ENCODE measurements around the gene CDK2AP2.
A peak's percentile ranks its signal among the peaks of the same experiment; 100 is the strongest.
"Not testable (repeated sequence)": the region's sequence is repeated elsewhere in the genome, so short reads cannot be mapped to it uniquely, and the experiment has no call there.

Gene CDK2AP2, protein sequence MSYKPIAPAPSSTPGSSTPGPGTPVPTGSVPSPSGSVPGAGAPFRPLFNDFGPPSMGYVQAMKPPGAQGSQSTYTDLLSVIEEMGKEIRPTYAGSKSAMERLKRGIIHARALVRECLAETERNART

GRCh38 chr11:67507864-67508485 is at the start of gene CDK2AP2:
TSS of gene CDK2AP2 (minus strand) at chr11:67508162. CDS start at chr11:67508082, 80 bp downstream.
- POLR2A ChIA-PET: no interaction called here
- TF ChIP-seq CTCF (IDR thresholded peaks at IDR 0.05; ENCODE audit: control extremely low read depth, extremely low read depth, low read depth, missing control alignments): no peak
- DNase-seq (ENCODE audit: extremely low spot score): peak; percentile 99
- CTCF ChIA-PET: interaction anchor here (1.0 to 2.1 kb wide), 5 partner anchors 107 to 152 kb away, joined by 3 to 9 read pairs (median 3); partner anchors contain the start of gene PPP1CA

- POLR2A ChIA-PET: no interaction called here
- TF ChIP-seq CTCF (IDR thresholded peaks at IDR 0.05; ENCODE audit: control extremely low read depth, extremely low read depth, low read depth, missing control alignments): no peak
- CTCF ChIA-PET: interaction anchor here (0.8 to 1.3 kb wide), 3 partner anchors 10 to 103 kb away, joined by 3 to 5 read pairs (median 4); no protein-coding TSS in a partner anchor
- DNase-seq (ENCODE audit: extremely low spot score): no peak
Observed at GRCh38 chr11:67556244-67556643, 48.3 kb upstream of the CDK2AP2 start.

DNA sequence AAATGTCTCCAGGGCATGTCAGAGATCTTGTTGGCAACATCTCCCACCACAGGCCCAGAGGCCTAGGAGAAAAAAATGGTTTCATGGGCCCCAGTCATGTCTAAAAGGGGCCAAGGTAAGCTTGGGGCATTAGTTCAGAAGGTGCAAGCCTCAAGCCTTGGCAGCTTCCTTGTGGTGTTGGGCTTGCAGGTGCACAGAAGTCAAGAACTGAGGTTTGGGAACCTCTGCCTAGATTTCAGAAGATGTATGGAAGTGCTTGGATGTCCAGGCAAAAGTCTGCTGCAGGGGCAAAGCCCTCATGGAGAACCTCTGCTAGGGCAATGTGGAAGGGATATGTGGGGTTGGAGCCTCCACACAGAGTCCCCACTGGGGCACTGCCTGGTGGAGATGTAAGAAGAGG is 43.7 kb upstream of the CDK2AP2 start:
- CTCF ChIA-PET; POLR2A ChIA-PET; DNase-seq (ENCODE audit: extremely low spot score): not testable (repeated sequence)

DNA sequence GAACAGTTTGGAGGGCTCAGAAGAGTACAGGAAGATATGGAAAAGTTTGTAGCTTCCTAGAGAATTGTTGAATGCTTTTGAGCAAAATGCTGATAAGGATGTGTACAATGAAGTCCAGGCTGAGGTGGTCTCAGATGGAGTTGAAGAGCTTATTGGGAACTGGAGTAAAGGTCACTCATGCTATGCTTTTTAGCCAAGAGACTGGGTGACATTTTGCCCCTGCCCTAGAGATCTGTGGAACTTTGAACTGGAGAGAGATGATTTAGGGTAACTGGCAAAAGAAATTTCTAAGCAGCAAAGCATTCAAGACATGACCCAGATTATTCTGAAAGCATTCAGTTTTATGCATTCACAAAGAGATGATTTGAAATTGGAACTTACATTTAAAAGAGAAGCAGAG is 43.2 kb upstream of the CDK2AP2 start:
- no peak for DNase-seq (ENCODE audit: extremely low spot score)
- no peak for TF ChIP-seq CTCF (IDR thresholded peaks at IDR 0.05; ENCODE audit: control extremely low read depth, extremely low read depth, low read depth, missing control alignments)
- ChIA-PET POLR2A (no interaction called here), CTCF (no interaction called here)

DNA sequence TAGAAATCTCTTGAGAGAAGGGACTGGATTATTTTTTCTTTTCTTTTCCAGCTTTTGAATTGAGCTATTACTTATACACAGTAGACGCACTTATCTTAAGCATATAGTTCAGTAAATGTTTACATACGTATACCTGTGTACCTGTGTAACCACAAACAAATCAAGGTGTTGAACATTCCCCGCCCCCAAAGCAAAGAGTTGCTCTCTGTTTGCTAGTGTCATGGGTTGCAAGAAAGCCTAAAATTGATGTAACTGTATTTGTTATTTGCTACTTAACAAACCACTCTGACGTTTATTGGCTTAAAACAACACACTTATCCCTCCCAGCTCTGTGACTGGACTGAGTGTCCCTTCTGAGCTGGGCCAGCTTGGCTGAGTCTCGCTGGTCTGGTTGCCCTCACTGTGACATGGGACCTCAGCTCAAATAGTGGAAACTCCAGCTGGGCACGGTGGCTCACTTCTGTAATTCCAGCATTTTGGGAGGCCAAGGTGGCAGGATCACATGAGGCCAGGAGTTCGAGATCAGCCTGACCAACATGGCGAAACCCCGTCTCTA is 40.7 kb upstream of the CDK2AP2 start:
- TF ChIP-seq CTCF (IDR thresholded peaks at IDR 0.05; ENCODE audit: control extremely low read depth, extremely low read depth, low read depth, missing control alignments): no peak
- DNase-seq (ENCODE audit: extremely low spot score): no peak
- ChIA-PET POLR2A (no interaction called here), CTCF (no interaction called here)

DNA sequence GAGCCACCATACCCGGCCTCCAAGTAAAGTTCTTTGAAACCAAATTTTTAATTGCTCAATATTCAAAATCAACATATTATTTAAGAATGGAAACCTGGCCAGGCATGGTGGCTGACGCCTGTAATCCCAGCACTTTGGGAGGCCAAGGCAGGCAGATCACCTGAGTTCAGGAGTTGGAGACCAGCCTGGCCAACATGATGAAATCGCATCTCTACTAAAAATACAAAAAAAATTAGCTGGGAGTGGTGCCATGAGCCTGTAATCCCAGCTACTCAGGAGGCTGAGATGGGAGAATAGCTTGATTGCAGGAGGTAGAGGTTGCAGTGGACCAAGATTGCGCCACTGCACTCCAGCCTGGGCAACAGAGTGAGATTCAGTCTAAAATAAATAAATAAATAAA is 40.1 kb upstream of the CDK2AP2 start:
- CTCF ChIA-PET; POLR2A ChIA-PET; DNase-seq (ENCODE audit: extremely low spot score): not testable (repeated sequence)

GRCh38 chr11:67545280-67545679 is 37.3 kb upstream of the CDK2AP2 start:
- ChIA-PET POLR2A (no interaction called here), CTCF (interaction anchor here (0.9 to 2.8 kb wide), 2 partner anchors 8 to 15 kb away, joined by 3 to 9 read pairs; no protein-coding TSS in a partner anchor)
- no peak for TF ChIP-seq CTCF (IDR thresholded peaks at IDR 0.05; ENCODE audit: control extremely low read depth, extremely low read depth, low read depth, missing control alignments)
- no peak for DNase-seq (ENCODE audit: extremely low spot score)

Measured in GM10248 (cell line).